Neural progenitor cell (in vitro differentiated cells): ENCODE measurements around the gene YBX1. TPM values are rescaled to one million over a fixed set of nuclear protein-coding genes. Genes with fewer than 3 reads are reported as not detected.

ENCODE experiments used
- DNase-seq: peaks from one replicate; pipeline ENCODE4 v3.0.0-alpha.2; 2016; ENCODE audit warnings: low spot score
- H2AFZ ChIP-seq: fragments of 200-600 bp; sonication (generic); replicated peaks from 2 replicates; pipeline ENCODE4 v1.6.1; 2016; ENCODE audit warnings: antibody characterized with exemption
- H3F3A ChIP-seq: fragments of 200-600 bp; sonication (generic); 2 replicates; pipeline ENCODE4 v1.6.1; 2016; ENCODE audit warnings: antibody characterized with exemption, low read depth
- H3K27ac ChIP-seq: fragments of 200-600 bp; sonication (generic); 2 replicates; pipeline ENCODE4 v1.5.1; 2016; ENCODE audit warnings: mild to moderate bottlenecking
- H3K27me3 ChIP-seq: fragments of 200-600 bp; sonication (generic); 2 replicates; pipeline ENCODE4 v1.6.1; 2016; ENCODE audit warnings: mild to moderate bottlenecking, moderate library complexity
- H3K36me3 ChIP-seq: fragments of 200-600 bp; sonication (generic); 2 replicates; pipeline ENCODE4 v1.5.1; 2016
- H3K4me1 ChIP-seq: fragments of 200-600 bp; sonication (generic); 2 replicates; pipeline ENCODE4 v1.6.1; 2016; ENCODE audit warnings: mixed run types
- H3K4me2 ChIP-seq: fragments of 200-600 bp; sonication (generic); 2 replicates; pipeline ENCODE4 v1.6.1; 2016
- H3K4me3 ChIP-seq: fragments of 200-600 bp; sonication (generic); 2 replicates; pipeline ENCODE4 v1.5.1; 2016
- H3K79me2 ChIP-seq: fragments of 200-600 bp; sonication (generic); 2 replicates; pipeline ENCODE4 v1.6.1; 2016; ENCODE audit warnings: low read depth
- H3K9ac ChIP-seq: fragments of 200-600 bp; sonication (generic); 2 replicates; pipeline ENCODE4 v1.6.1; 2016
- H3K9me3 ChIP-seq: fragments of 200-600 bp; sonication (generic); 2 replicates; pipeline ENCODE4 v1.5.1; 2016; ENCODE audit warnings: low read depth
- H4K20me1 ChIP-seq: fragments of 200-600 bp; sonication (generic); 2 replicates; pipeline ENCODE4 v1.6.1; 2016; ENCODE audit warnings: low read depth
- H3K27ac Mint-ChIP-seq: 3 replicates; pipeline ENCODE4 v1.8.0; 2021; ENCODE audit warnings: mixed read lengths
- H3K27me3 Mint-ChIP-seq: 2 replicates; pipeline ENCODE4 v1.8.0; 2022; ENCODE audit warnings: low read depth, mild to moderate bottlenecking, inconsistent platforms, moderate library complexity, mixed read lengths; ENCODE audit not compliant: insufficient read depth
- H3K36me3 Mint-ChIP-seq: 3 replicates; pipeline ENCODE4 v1.8.0; 2021; ENCODE audit warnings: mixed read lengths
- H3K4me1 Mint-ChIP-seq: 3 replicates; pipeline ENCODE4 v1.8.0; 2021; ENCODE audit warnings: mixed read lengths
- H3K4me3 Mint-ChIP-seq: 3 replicates; pipeline ENCODE4 v1.8.0; 2021; ENCODE audit warnings: mild to moderate bottlenecking, moderate library complexity, mixed read lengths
- H3K9me3 Mint-ChIP-seq: 3 replicates; pipeline ENCODE4 v1.8.0; 2020; ENCODE audit warnings: mixed read lengths
- EZH2 ChIP-seq: fragments of 200-600 bp; sonication (generic); IDR thresholded peaks from 2 replicates; pipeline ENCODE4 v1.6.1; 2017; ENCODE audit warnings: antibody characterized with exemption, mild to moderate bottlenecking, moderate library complexity
- EZH2phosphoT487 ChIP-seq: fragments of 200-600 bp; sonication (generic); IDR thresholded peaks from 2 replicates; pipeline ENCODE4 v1.6.1; 2017; ENCODE audit warnings: antibody characterized with exemption
- total RNA-seq: library from RNA; depleted of rRNA; stranded (reverse); fragments of >200 nt; gene quantifications from 2 replicates; pipeline ENCODE4 v1.2.3, GENCODE V29; 2015; ENCODE audit warnings: low replicate concordance
- TF ChIP-seq, protein P1 (sequence below): fragments of 200-600 bp; sonication (generic); IDR thresholded peaks from 2 replicates; pipeline ENCODE4 v1.5.1; 2017; ENCODE audit warnings: antibody characterized with exemption, mild to moderate bottlenecking

YBX1 gene
- total RNA-seq, 1 donor from 2014 or later, result 1,610 TPM

DNA sequence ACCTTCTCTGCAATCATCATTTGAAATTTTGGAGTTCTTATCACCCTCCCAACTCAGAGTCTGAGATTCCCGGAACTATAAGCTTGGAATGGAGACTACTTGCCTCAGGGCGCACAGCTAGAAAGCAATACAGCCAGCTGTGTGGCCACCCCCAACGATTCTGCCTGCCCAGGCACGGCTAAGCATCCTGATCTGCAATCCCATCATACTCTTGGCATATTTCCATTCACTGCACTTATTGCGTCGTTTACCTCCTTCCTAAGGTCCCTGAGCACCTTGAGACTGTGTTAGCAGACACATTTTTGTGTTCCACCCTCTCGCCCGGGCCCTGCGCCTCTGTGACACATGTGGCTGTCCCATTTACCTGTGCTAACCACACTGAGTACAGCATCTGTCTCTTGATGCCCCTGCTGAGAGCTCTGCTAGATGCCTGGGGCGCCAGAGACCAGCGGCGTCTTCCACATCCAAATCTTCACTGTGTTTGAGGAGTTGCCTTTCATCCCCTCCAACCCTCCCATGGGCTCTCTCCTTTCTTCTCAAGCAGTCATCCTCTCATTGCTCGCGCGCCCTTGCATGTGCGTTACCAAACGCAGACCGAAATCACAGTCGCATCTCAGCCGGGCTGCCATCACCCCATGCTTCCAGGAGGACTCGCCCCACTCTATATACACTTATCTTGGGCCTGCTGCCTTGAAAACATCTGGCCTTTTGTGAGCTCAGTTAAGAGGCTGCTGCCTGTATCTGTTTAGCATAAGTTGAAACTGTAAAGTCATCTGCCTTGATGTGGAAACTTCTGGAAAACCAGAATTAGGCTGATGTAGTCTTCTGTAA, 61.3 kb downstream of the YBX1 start:
- H3F3A ChIP-seq, result peaks cover 23% of the 10 kb centered on the region
- no peaks in the 10 kb centered on the region for H3K27me3 ChIP-seq
- Mint-ChIP-seq H3K27me3 (peaks cover 13% of the 10 kb centered on the region), H3K9me3 (no peaks in the 10 kb centered on the region), H3K36me3 (peaks cover 19% of the 10 kb centered on the region), H3K4me1 (peaks cover 38% of the 10 kb centered on the region), H3K4me3 (peak overlapping the region; percentile 22), H3K27ac (peak overlapping the region; percentile 89)
- H3K9ac ChIP-seq, result no peak overlapping the region
- no peaks in the 10 kb centered on the region for H4K20me1 ChIP-seq
- TF ChIP-seq, protein P1, sequence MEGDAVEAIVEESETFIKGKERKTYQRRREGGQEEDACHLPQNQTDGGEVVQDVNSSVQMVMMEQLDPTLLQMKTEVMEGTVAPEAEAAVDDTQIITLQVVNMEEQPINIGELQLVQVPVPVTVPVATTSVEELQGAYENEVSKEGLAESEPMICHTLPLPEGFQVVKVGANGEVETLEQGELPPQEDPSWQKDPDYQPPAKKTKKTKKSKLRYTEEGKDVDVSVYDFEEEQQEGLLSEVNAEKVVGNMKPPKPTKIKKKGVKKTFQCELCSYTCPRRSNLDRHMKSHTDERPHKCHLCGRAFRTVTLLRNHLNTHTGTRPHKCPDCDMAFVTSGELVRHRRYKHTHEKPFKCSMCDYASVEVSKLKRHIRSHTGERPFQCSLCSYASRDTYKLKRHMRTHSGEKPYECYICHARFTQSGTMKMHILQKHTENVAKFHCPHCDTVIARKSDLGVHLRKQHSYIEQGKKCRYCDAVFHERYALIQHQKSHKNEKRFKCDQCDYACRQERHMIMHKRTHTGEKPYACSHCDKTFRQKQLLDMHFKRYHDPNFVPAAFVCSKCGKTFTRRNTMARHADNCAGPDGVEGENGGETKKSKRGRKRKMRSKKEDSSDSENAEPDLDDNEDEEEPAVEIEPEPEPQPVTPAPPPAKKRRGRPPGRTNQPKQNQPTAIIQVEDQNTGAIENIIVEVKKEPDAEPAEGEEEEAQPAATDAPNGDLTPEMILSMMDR, result no peak
- TF ChIP-seq EZH2 (no peak), EZH2phosphoT487 (no peak)
- no peaks in the 10 kb centered on the region for H3K9me3 ChIP-seq
- DNase-seq, result no peak
- H3K79me2 ChIP-seq, result no peaks in the 10 kb centered on the region
- H3K4me3 ChIP-seq, result no peak overlapping the region
- no peak overlapping the region for H2AFZ ChIP-seq
- H3K4me1 ChIP-seq, result peaks cover 21% of the 10 kb centered on the region
- no peaks in the 10 kb centered on the region for H3K36me3 ChIP-seq
- H3K27ac ChIP-seq, result no peak overlapping the region
- no peak overlapping the region for H3K4me2 ChIP-seq

- Mint-ChIP-seq H3K27ac (peak overlapping the region; percentile 89), H3K27me3 (peaks cover 13% of the 10 kb centered on the region), H3K4me1 (peaks cover 37% of the 10 kb centered on the region), H3K36me3 (peaks cover 25% of the 10 kb centered on the region), H3K4me3 (no peak overlapping the region), H3K9me3 (no peaks in the 10 kb centered on the region)
- TF ChIP-seq, protein P1, result no peak
- TF ChIP-seq EZH2phosphoT487 (no peak), EZH2 (no peak)
- Histone ChIP-seq H2AFZ (no peak overlapping the region), H3K9me3 (no peaks in the 10 kb centered on the region), H3K9ac (no peak overlapping the region), H4K20me1 (no peaks in the 10 kb centered on the region), H3K79me2 (no peaks in the 10 kb centered on the region), H3K27ac (no peak overlapping the region), H3K27me3 (no peaks in the 10 kb centered on the region), H3K36me3 (no peaks in the 10 kb centered on the region), H3K4me2 (no peak overlapping the region), H3F3A (peaks cover 23% of the 10 kb centered on the region), H3K4me3 (no peak overlapping the region), H3K4me1 (peaks cover 21% of the 10 kb centered on the region)
- DNase-seq, result no peak
Measured at GRCh38 chr1:42744148-42744413, 61.9 kb downstream of the YBX1 start.

DNA sequence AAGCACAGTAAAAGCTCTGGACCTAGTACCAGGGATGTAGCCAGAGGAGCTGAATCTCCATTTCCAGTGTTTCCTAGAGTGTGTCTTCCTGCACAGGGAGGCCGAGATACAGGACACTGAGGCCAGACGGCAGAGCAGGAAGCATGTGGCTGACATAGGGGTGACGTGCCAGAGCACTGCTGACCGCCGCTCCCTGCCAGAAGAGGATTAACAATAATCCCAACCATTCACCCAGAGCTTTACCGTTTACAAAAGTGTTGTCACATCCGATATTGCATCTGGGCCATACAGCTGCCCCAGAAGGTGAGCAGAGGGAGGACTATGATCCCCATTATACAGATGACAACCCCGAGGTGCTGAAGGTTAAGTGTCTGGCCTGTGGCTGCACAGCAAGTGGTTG, 63.6 kb downstream of the YBX1 start:
- H3K79me2 ChIP-seq, result no peaks in the 10 kb centered on the region
- TF ChIP-seq, protein P1, result no peak
- TF ChIP-seq EZH2 (no peak), EZH2phosphoT487 (no peak)
- H3K27me3 ChIP-seq, result no peaks in the 10 kb centered on the region
- H3K4me1 ChIP-seq, result peaks cover 6% of the 10 kb centered on the region
- H3F3A ChIP-seq, result peaks cover 6% of the 10 kb centered on the region
- H3K4me2 ChIP-seq, result no peak overlapping the region
- Mint-ChIP-seq H3K27me3 (peaks cover 10% of the 10 kb centered on the region), H3K4me1 (peaks cover 22% of the 10 kb centered on the region), H3K9me3 (peaks cover 3% of the 10 kb centered on the region), H3K36me3 (peaks cover 37% of the 10 kb centered on the region), H3K4me3 (peak overlapping the region; percentile 60), H3K27ac (no peak overlapping the region)
- no peaks in the 10 kb centered on the region for H4K20me1 ChIP-seq
- no peak overlapping the region for H2AFZ ChIP-seq
- H3K9ac ChIP-seq, result no peak overlapping the region
- H3K9me3 ChIP-seq, result no peaks in the 10 kb centered on the region
- H3K27ac ChIP-seq, result no peak overlapping the region
- no peak overlapping the region for H3K4me3 ChIP-seq
- no peaks in the 10 kb centered on the region for H3K36me3 ChIP-seq
- no peak for DNase-seq
